Activated CD4-positive, alpha-beta T cell treated with anti-CD3 and anti-CD28 coated beads for 4 hours (primary cell): ENCODE data around the gene CYB561D2.

Experiments used
- DNase-seq, 2 donors: peaks; one replicate each; pipeline ENCODE4 v3.0.0-alpha.2; 2020

Gene CYB561D2

GRCh38 chr3:50341996-50342650 is 8.5 kb upstream of the CYB561D2 start:
- DNase-seq: no peak

GRCh38 chr3:50342813-50343633 is 7.6 kb upstream of the CYB561D2 start:
- DNase-seq: no peak

- DNase-seq: no peak
These were observed 5.7 kb upstream of the CYB561D2 start for GRCh38 chr3:50345008-50345407.

- DNase-seq: peak; percentile 71 to 74
These were observed 5.0 kb upstream of the CYB561D2 start, which contains the start of gene ZMYND10 for GRCh38 chr3:50345586-50346234. ZMYND10 (minus strand) TSS chr3:50345732; CDS start chr3:50345579, 153 bp downstream.

GRCh38 chr3:50347187-50347813 is 3.4 kb upstream of the CYB561D2 start:
- DNase-seq: peak; percentile 76 to 77

- DNase-seq: no peak
These were observed 492 bp upstream of the CYB561D2 start for GRCh38 chr3:50350213-50350526.

- DNase-seq: no peak
These were observed 648 bp downstream of the CYB561D2 start for GRCh38 chr3:50351323-50351697.

GRCh38 chr3:50352781-50353180 is 2.1 kb downstream of the CYB561D2 start:
- no peak for DNase-seq

GRCh38 chr3:50353245-50354004 is 2.8 kb downstream of the CYB561D2 start:
- DNase-seq: no peak

GRCh38 chr3:50354186-50354764 is 3.6 kb downstream of the CYB561D2 start:
- no peak for DNase-seq

- DNase-seq: no peak
These were observed 4.2 kb downstream of the CYB561D2 start for GRCh38 chr3:50354850-50355249.

- no peak for DNase-seq
These were observed 5.3 kb downstream of the CYB561D2 start for GRCh38 chr3:50355829-50356552.

GRCh38 chr3:50356553-50356952 is 5.9 kb downstream of the CYB561D2 start:
- no peak for DNase-seq

GRCh38 chr3:50357481-50357880 is 6.8 kb downstream of the CYB561D2 start:
- DNase-seq: no peak

GRCh38 chr3:50358355-50358910 is 7.8 kb downstream of the CYB561D2 start:
- no peak for DNase-seq

GRCh38 chr3:50358911-50359759 is 8.5 kb downstream of the CYB561D2 start, which contains the start of gene TMEM115:
TMEM115 (minus strand) TSS chr3:50359521; CDS start chr3:50359063, 458 bp downstream.
- peak; percentile 95 for DNase-seq

- DNase-seq: no peak
These were observed 9.1 kb downstream of the CYB561D2 start for GRCh38 chr3:50359760-50360110.

- DNase-seq: no peak
These were observed 14.0 kb downstream of the CYB561D2 start for GRCh38 chr3:50364573-50365079.

GRCh38 chr3:50365080-50365841 is 14.6 kb downstream of the CYB561D2 start:
- DNase-seq: peak; percentile 92 to 94
